Activated CD4-positive, alpha-beta T cell treated with anti-CD3 and anti-CD28 coated beads, Interleukin-2, amount 50 U/mL, for 4 hours (primary cell): Measurements from ENCODE around the gene THBS2.
"Not testable (repeated sequence)": the region's sequence is repeated elsewhere in the genome, so short reads cannot be mapped to it uniquely, and the experiment has no call there.

Experiments used
- DNase-seq, 2 experiments: peaks; one replicate each; pipeline ENCODE4 v3.0.0-alpha.2; 2020

THBS2 gene

DNA sequence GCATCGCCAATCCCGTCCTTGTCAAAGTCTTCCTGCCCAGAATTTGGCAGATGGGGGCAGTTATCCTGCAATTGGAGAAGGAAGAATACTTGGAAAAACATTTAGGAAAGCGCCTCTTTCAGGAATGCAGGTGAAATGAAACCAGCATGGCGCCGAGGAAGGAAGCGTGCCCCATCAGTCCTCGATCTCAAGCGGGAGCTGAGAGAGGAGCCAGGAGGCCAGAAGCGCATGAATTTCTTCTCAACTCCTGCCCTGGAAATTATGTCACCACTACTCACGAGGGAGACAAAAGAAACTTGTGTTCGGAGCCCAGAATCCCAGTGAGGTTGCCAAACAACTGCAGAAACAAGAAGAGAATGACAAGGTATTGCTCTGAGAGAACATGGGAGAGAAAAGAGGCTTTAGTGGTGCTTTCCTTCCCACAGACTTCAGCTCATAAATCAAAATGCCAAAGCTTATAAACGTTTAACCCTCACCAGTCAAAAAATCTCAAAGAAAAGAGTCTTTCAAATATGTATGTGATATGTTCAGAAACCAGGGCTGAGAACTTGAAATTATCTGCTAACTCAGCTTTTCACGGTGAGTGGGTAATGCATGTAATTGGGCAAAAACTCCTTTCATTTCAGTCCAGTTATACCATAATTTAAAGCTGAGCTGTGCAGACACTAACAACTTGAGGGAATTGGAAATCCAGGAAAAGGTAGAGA, 23.9 kb downstream of the THBS2 start:
- no peak for DNase-seq

DNA sequence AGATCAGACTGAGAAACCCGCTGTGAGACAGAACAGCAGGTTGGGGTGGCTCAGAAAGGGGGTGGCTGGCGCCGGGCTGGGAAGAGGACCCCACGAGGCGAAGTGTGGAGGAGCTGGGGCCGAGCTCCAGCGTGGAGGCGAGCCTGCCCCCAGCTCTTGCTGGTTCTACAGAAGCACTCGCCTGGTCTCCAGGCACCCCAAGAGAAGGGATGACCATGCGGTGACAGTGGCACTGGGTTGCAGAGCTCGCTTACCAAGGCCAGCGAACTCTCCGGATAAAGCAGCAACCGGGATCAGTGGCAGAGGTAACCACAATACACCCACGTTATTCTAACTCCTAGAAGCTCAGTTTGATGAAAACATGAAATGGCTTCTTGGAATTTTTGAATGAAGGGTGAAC, 26.5 kb downstream of the THBS2 start:
- no peak for DNase-seq

DNA sequence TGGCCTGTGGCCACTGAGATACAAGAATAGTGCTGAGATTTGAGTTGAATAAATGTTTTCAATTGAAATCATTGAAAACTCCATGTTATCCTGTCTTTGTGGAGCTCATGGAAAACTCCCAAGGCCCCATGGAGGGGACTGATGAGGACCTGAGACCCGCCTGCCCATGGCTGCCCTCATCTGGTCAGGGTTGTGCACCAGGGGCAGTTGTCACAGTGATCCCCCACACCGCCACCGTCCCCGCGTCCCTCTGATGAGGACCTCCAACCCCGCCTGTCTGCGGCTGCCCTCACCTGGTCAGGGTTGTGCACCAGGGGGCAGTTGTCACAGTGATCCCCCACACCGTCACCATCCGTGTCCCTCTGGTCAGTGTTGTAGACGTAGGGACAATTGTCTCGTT, 27.8 kb downstream of the THBS2 start:
- DNase-seq: no peak

DNA sequence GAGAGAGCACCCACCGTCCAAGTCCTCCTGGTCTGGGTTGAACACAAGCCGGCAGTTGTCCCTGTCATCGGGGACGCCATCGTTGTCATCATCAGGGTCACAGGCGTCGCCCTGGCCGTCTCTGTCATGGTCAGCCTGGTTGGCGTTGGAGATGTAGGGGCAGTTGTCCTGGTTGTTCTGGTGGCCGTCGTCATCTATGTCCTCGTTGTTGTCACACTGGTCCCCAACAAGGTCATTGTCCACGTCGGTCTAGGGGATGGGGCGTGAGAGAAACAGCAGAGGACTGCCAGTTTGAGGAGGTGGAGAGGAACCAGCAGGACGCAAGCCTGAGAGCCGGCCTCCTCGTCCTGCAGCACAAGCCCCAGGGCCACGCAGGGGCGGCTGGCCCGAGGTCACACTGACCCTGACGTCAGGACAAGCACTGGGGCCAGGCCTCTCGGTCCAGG, 28.5 kb downstream of the THBS2 start:
- no peak for DNase-seq

DNA sequence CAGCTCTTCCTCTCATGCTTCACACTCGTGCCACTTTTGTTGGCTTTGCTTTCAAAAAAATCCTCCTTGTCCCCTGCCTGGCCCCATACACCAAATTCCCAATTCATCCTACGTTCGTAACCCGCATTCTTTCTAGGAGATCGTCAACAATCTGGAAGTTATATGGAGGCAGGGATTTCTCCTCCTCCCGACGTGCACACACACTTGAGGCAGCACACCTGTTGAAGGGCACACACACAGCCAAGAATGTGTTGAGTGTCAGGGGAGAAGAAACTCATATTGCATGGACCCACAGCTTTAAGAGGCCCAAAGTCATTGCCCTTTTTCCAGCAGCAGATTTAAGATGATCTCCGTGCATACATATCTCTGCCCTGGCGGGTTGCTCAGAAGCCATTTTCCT, 28.9 kb downstream of the THBS2 start:
- no peak for DNase-seq

DNA sequence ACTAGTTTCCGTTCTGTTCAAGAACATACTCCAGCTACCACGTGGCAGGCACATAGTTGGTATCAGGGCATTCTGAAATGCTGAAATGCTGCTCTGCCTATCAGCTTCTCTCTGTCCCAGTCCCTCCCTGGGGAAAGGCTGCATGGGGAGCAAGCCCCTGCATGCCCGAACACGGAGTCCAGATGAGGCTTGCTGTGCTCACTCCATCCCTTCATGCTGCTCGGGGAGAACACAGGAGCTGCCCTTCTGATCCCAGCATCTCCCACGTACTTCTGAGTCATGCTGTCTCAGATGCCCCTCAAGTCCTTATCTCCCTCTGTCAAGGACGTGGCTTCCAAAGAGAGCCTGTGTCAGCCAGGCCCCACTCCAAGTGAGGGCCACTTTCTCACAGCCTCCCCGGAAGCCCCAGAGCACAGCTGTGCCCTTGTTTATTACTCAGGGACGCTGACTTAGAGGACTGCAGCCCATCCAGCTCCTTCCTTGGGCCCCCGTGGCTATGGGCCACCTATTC, 29.4 kb downstream of the THBS2 start:
- DNase-seq: no peak

DNA sequence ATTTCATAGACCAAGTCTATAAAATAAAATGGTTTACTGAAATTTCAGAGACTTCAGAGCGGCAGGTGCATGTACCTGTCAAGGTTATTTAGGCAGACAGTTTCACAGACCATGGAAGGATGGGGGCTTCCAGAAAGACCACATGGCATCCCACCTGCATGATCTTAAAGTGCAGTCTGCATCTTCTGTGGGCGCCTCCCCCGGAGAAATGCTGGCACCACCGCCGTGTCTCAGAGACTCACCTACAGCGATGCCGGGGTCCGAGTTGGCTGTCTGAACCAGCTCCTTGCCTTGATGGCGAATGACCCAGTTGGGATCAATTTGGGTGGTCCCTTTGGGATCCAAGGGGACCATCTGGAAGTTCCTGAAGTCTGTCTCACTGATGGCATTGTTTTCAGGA, 30.6 kb downstream of the THBS2 start:
- no peak for DNase-seq

DNA sequence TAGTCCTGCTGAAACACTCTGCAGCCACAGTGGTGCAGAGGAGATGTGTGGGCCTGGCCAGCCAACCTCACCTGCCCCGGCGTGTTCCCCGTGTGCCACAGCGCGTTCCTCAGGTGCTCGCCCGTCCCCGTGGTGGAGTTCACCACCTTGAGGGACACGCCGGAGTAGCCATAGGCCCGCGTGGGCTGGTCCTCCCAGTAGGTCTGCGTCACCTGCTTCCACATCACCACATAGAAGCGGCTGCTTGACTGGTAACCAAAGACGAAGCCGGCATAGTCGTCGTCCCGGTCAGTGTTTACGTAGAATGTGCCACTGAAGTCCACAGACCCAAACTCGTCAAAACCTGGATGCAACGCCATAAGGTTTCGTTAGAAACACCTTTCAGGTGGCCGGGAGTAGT, 31.5 kb downstream of the THBS2 start:
- DNase-seq: no peak

DNA sequence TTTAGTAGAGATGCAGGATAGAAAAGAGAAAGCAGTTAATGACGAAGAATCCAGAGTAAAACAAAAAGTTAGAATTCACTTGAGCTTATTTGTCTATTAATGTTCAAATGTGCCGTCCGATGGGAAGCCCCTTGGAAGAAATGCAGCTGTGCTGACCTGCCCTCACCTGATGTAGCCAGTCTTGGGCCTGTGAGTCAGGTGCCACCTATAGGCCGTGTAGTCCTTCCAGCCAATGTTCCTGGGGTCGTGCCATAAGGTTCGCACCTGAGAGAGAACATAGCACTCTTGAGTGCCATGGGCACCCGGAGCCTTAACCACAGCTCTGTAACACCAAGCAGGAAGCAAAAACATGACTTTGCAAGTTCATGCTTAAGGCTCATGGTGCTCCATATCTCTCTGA, 32.4 kb downstream of the THBS2 start:
- DNase-seq: no peak

DNA sequence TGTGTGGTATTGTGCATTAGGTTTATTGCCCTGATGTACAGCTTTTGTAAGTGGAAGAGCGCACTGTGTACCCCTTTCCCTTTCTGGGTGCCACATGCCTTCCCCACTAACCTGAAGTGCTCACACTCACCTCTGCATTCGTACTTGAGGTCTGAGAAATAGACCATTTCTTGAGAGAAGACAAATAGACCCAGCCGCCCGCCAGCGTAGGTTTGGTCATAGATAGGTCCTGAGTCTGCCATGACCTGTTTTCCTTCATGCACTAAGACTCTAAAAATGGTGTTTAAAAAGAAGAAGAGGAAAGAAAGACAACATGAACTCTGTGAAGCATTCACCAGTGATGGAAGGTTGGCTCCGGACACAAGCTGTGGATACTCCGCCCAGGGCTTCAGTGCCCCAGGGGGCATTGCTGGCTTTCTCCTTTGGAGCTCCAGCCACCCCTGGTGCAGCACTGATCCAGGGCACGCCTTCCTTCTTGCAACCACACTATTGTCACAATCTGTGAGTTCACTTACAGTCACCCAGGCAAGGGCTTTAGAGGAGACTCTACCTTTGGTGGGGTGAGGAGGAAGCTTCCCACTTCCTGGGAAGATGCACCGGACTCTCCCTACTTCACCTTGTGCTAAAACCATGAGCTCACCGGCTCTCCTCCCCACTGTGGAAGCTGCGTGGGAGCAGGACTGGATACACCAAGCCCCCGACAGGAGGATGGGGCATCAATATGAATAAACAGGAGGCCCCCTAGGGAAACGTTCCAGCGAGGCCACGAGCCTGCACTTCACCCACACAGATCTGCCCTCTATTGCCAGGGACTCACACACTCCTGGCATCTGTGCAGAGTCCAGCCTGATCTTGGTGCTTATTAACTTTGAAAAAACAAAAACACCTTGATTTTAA, 33.3 kb downstream of the THBS2 start:
- no peak for DNase-seq

DNA sequence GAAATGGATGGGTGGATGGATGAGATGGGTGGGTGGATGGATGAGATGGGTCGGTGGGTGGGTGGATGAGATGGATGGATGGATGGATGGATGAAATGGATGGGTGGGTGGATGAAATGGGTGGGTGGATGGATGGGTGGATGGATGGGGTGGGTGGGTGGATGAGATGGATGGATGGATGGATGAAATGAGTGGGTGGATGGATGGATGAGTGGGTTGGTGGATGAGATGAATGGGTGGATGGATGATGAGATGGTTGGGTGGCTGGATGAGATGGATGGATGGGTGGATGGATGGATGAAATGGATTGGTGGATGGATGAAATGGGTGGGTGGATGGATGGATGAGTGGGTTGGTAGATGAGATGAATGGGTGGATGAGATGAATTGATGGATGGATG, 35.7 kb downstream of the THBS2 start:
- DNase-seq: no peak

DNA sequence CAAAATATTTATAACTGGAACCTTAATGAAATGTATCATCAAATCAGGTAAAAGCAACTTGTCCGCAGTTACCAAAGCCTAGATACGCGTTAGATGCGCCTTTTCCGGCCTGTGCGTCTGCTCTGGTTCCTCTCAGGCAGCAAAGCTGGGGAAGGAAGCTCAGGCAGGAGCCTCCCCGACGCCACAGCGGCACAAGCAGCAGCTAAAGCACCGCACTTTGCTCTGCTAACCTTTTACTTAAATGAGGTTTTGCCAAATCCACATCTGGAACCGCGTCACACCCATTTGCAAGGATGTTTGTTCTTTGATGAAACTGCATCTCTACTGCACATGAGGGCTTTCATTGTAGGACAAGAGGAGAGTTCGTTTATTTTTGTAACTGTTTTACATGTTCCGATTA, 36.8 kb downstream of the THBS2 start:
- DNase-seq: no peak

DNA sequence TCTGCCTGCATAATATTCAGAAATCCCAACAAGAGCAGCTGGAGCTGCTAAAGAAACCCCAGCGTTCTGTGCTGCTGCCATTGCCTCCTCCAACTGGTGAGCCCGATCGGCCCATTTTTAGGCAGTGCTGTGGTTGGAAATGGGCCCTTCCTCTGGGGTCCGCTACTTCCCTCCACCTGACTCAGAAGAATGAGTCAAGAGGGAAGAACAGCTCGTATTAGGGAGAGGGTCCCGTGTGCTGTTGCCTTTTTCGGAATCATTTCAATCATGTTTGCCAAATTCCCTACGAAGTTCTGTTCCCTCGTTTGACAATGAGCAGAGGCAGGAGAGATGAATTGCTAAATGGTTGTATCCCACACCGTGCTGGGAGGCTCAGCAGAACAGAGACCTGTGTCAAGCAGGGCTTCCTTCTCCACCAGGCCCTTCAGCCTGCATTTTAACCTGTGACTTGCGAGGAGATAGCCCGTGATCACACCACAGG, 38.4 kb downstream of the THBS2 start:
- DNase-seq: no peak

DNA sequence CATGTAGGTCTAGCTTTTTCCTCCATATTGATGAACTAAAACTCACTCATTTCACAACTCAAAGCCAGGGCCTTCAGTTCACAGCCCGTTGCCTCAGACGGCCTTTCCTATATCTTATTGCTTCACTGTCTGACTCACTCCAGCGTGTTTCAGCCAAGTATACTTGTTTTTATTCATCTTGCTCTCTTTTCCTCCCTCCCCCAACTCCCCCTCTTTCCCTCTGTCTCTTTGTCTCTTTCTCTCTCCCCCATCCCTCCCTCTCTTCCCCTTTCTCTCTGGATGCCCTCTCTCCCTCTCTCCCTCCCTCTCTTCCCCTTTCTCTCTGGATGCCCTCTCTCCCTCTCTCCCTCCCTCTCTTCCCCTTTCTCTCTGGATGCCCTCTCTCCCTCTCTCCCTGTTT, 38.9 kb downstream of the THBS2 start:
- DNase-seq: not testable (repeated sequence)

DNA sequence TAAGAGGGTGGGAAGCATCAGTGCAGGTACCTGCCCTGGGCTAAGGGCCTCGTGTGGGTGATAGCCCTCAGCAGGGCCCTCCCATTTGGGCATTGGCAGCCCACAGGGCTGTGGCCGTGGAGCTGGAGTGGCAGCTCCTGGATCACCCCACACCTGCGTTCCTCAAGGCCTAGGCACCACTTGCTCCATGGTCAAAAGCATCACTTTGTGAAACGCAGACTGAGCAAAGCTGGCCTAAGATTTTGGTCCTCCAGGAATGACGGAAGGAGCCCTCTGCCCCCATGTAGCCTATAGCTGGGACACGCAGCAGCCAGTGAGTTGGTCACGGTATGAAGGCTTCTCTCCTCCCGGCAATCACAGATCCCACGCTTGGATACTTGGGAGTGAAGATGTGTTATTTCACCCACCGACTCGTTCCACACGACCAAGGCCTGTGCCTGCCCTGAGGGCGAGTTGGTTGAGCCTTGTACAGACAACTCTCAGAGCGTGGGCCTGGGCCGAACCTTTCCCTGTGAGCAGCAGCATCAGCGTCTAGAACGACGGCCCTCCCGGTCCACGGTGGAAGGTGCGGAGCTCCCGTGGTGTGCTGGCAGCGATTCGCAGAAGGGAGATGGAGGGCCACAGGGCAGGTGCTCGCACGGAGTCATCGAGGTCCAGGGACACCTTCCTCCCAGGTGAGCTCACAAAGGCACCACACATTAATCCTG, 39.7 kb downstream of the THBS2 start:
- DNase-seq: no peak

DNA sequence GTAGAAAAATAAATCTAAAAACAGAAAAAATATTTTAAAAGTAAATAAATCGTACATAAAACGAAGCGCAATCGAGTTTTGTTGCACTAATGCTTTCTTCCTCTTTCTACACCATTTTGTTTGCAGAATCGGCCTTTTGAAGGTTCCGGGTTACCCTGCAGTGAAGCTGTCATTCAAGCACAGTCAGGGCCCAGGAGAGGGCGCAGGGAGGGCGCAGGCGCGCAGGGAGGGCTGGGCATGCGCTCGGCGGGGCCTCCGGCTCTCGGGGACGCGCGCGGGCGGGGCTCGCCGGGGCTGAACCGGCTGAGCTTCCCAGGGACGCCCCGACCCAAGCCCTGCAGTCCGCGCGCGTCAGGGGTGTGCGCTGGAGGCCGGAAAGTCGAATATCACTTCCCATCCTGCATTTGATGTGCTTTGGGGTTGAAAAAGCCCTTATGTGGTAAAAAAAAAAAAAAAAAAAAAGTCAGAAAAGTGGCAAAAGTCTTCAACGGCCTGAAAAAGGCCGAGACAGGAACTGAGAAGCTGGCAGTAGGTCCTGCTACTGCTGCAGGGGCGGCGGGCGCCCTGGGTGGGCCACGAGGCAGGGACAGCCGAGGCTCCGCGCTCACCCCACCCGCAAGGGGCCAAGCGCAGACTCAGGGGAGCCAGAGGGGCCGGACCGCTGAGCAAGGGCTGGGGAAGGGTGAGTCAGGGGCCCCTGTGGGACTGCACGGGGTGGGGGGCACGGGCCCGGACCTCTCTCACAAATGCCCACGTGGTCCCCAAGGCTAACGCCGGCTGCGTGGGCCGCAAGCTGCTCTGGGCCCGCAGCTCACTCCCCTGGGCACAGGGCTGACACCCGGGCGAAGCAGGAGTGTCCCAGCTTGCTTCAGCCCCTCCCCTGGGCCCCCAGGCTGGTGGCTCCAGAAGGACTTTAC, 40.5 kb downstream of the THBS2 start:
- peak; percentile 78 to 81 for DNase-seq

DNA sequence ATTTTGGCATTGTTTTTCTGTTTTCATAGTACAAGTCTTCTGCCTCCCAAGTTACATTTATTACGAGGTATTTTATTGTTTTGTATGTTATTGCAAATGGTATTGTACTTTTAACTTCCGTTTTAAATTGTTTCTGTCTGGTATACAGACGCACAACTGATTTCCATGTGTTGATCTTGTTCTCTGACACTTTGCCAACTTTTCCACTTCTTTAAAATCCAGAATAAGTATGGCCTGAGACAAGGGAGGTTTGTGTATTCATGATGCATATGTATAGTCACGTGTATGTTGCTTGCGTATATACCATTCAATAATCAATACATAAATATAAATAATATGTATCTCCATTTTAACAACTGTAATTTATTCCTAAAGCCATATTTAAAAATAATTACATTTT, 41.2 kb downstream of the THBS2 start:
- DNase-seq: no peak

DNA sequence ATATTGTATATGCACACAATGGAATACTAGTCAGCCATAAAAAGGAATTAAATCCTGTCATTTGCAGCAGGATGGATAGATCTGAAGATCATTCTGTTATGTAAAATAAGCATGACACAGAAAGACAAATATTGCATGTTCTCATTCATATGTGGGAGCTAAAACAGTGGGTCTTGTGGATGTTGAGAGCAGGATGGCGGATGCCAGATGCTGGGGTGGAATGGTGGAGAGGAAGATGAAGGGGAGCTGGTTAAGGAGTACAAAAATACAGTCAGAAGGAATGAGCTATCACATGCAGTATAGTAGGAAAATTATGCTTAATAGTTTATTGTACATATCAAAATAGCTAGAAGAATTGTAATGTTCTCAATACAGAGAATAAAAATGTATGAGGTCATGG, 41.8 kb downstream of the THBS2 start:
- no peak for DNase-seq

DNA sequence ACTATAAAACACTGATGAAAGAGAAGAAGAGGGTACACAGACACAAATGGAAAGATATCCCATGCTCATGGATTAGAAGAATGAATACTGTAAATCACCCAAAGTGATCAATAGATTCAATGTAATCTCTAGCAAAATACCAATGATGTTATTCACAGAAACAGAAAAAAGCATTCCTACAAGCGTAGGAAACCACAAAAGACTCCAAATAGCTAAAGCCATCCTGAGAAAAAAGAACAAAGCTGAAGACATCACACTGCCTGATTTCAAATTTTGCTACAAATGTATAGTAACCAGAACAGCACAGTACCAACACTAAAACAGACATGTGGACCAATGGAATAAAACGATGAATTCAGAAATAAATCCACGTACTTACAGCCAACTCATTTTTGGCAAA, 43.0 kb downstream of the THBS2 start:
- no peak for DNase-seq

DNA sequence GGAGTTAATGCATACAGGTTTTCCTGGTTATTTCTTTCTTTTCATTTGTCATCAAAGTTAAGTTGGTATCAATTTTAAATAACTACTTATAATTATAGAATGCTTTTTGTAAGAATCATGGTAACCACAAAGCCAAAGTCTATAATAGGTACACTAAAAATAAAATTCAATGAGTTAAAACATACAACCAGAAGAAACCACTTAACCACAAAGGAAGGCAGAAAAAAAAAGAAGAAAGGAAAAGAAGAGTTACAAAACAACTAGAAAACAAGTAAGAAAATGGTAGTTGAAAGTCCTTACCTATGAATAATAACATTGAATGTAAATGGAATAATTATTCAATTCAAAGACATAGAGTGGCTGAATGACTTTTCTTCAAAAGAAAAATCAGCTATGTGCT, 45.6 kb downstream of the THBS2 start:
- DNase-seq: no peak

DNA sequence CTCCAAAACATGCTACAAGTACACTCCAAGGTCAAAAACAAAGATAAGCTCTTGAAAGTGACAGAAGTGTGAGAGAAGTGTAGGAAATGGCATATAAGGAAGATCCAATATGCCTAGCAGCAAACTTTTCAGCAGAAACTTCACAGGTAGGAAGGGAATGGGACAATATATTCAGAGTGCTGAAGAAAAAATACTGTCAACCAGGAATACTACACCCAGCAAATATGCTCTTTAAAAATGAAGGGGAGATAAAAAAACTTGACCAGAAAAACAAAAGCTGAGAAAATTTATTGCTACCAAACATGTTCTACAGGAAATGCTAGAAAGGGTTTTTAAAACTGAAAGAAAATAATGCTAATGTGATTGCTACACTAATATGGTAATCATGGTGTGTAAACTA, 46.2 kb downstream of the THBS2 start:
- no peak for DNase-seq
